H1 (cell line): Measurements from ENCODE around the gene TEAD2. TPM values are rescaled to one million over a fixed set of nuclear protein-coding genes. Genes with fewer than 3 reads are reported as not detected.

Experiments
- CTCF ChIA-PET: fragments of 300-600 bp; sonication (Branson Sonifier 250); formaldehyde crosslinking; loops from one replicate; lab custom pipeline; 2021; ENCODE audit not compliant: partially characterized antibody; lab: Charles Lee
- POLR2A ChIA-PET: fragments of 300-600 bp; sonication (Branson Sonifier 250); formaldehyde crosslinking; loops from one replicate; lab custom pipeline; 2021; ENCODE audit warnings: inconsistent platforms; ENCODE audit not compliant: partially characterized antibody; lab: Charles Lee
- DNase-seq, 2 experiments: peaks; one replicate each; pipeline versions ENCODE4 v3.0.0 to v3.0.0-alpha.2; 2010 to 2022; ENCODE audit warnings: low spot score in 2 of 2, low read depth in 1 of 2, mixed read lengths in 1 of 2
- FAIRE-seq: peaks from 2 replicates; lab custom pipeline; 2011; peaks lifted over from hg19 to GRCh38; lab: Jason Lieb, UNC
- H2AFZ ChIP-seq: 2 replicates; pipeline ENCODE4 v1.8.1; 2012; ENCODE audit warnings: low read length, inconsistent platforms
- H2AK5ac ChIP-seq: 2 replicates; pipeline ENCODE4 v1.6.1; 2013; ENCODE audit warnings: low read depth, low read length
- H2BK120ac ChIP-seq: replicated peaks from 2 replicates; pipeline ENCODE3; 2013; ENCODE audit warnings: low read depth, low read length, inconsistent platforms
- H2BK12ac ChIP-seq: 2 replicates; pipeline ENCODE4 v1.6.1; 2013; ENCODE audit warnings: low read depth, low read length
- H2BK15ac ChIP-seq: 2 replicates; pipeline ENCODE4 v1.6.1; 2013; ENCODE audit warnings: low read length
- H2BK20ac ChIP-seq: 2 replicates; pipeline ENCODE4 v1.6.1; 2013; ENCODE audit warnings: low read length
- H2BK5ac ChIP-seq: 2 replicates; pipeline ENCODE4 v1.6.1; 2013; ENCODE audit warnings: low read depth, low read length
- H3K14ac ChIP-seq: 2 replicates; pipeline ENCODE4 v1.6.1; 2013; ENCODE audit warnings: inconsistent platforms; ENCODE audit not compliant: insufficient read length
- H3K18ac ChIP-seq: 2 replicates; pipeline ENCODE4 v1.6.1; 2013; ENCODE audit warnings: low read length; ENCODE audit errors: extremely low read depth
- H3K23ac ChIP-seq: 2 replicates; pipeline ENCODE4 v1.6.1; 2013; ENCODE audit warnings: inconsistent platforms; ENCODE audit not compliant: insufficient read length
- H3K23me2 ChIP-seq: 2 replicates; pipeline ENCODE4 v1.6.1; 2013; ENCODE audit warnings: low read depth, low read length
- H3K27ac ChIP-seq: 2 replicates; pipeline ENCODE4 v1.6.1; 2011; ENCODE audit warnings: low read depth, low read length, inconsistent platforms
- H3K27me3 ChIP-seq, 4 experiments: replicated peaks in 1 of 4; 1 replicate in 1 of 4; 2 replicates in 3 of 4; pipeline versions ENCODE4 v1.6.1 to v1.8.1; 2011 to 2013; ENCODE audit warnings: low read length in 3 of 4, mild to moderate bottlenecking in 3 of 4, inconsistent platforms in 2 of 4, mixed read lengths in 2 of 4, moderate library complexity in 1 of 4; ENCODE audit not compliant: control insufficient read depth in 3 of 4, insufficient read depth in 3 of 4; ENCODE audit errors: extremely low read depth in 1 of 4
- H3K36me3 ChIP-seq, 4 experiments: 2 replicates each; pipeline versions ENCODE4 v1.6.1 to v1.8.1; 2011 to 2013; ENCODE audit warnings: mild to moderate bottlenecking in 4 of 4, low read length in 3 of 4, moderate library complexity in 2 of 4, control low read depth in 1 of 4, inconsistent platforms in 1 of 4; ENCODE audit not compliant: insufficient read depth in 4 of 4, control insufficient read depth in 2 of 4
- H3K4ac ChIP-seq: replicated peaks from 2 replicates; pipeline ENCODE3; 2013; ENCODE audit warnings: low read length, low read depth, mixed read lengths, inconsistent platforms; ENCODE audit not compliant: insufficient read length
- H3K4me1 ChIP-seq, 4 experiments: replicated peaks in 1 of 4; 1 replicate in 1 of 4; 2 replicates in 3 of 4; pipeline versions ENCODE4 v1.6.1 to v1.8.1; 2011 to 2013; ENCODE audit warnings: low read length in 3 of 4, inconsistent platforms in 2 of 4, mixed read lengths in 1 of 4; ENCODE audit not compliant: insufficient read depth in 4 of 4, control insufficient read depth in 3 of 4
- H3K4me2 ChIP-seq, 2 experiments: 2 replicates each; pipeline versions ENCODE4 v1.6.1 to v1.8.1; 2011 to 2013; ENCODE audit warnings: low read depth in 2 of 2, low read length in 2 of 2, control low read depth in 1 of 2, inconsistent platforms in 1 of 2, mild to moderate bottlenecking in 1 of 2; ENCODE audit not compliant: insufficient read depth in 1 of 2
- H3K4me3 ChIP-seq, 4 experiments: fragments of 200-600, 300-600 bp in 1 of 4; sonication (generic), shearing (Covaris generic), sonication (Bioruptor Twin) in 1 of 4; 2 replicates each; pipeline versions ENCODE4 v1.5.1 to v1.8.1; 2011 to 2016; ENCODE audit warnings: low read length in 4 of 4, low read depth in 3 of 4, control low read depth in 2 of 4, inconsistent platforms in 2 of 4, mild to moderate bottlenecking in 2 of 4, mixed read lengths in 1 of 4, moderate library complexity in 1 of 4; ENCODE audit not compliant: insufficient read depth in 2 of 4; ENCODE audit errors: extremely low read depth in 1 of 4
- H3K56ac ChIP-seq: replicated peaks from 2 replicates; pipeline ENCODE3; 2013; ENCODE audit warnings: low read depth, mild to moderate bottlenecking, mixed read lengths, low read length, inconsistent platforms; ENCODE audit not compliant: insufficient read length
- H3K79me1 ChIP-seq: 2 replicates; pipeline ENCODE4 v1.6.1; 2013; ENCODE audit warnings: low read depth, low read length, control low read depth
- H3K79me2 ChIP-seq, 2 experiments: 2 replicates each; pipeline versions ENCODE4 v1.6.1 to v1.8.1; 2012 to 2013; ENCODE audit warnings: low read length in 2 of 2, mild to moderate bottlenecking in 2 of 2, inconsistent platforms in 1 of 2; ENCODE audit not compliant: insufficient read depth in 2 of 2, control insufficient read depth in 1 of 2
- H3K9ac ChIP-seq, 4 experiments: replicated peaks in 1 of 4; 1 replicate in 1 of 4; 2 replicates in 3 of 4; pipeline versions ENCODE4 v1.6.1 to v1.8.1; 2011 to 2013; ENCODE audit warnings: low read depth in 3 of 4, low read length in 3 of 4, control low read depth in 2 of 4, mild to moderate bottlenecking in 2 of 4, moderate library complexity in 2 of 4, inconsistent platforms in 1 of 4; ENCODE audit errors: extremely low read depth in 1 of 4
- H3K9me3 ChIP-seq, 2 experiments: 2 replicates each; pipeline versions ENCODE4 v1.6.1 to v1.8.1; 2012 to 2013; ENCODE audit warnings: mild to moderate bottlenecking in 2 of 2, moderate library complexity in 2 of 2, control low read depth in 1 of 2, inconsistent platforms in 1 of 2, low read depth in 1 of 2, low read length in 1 of 2, mixed read lengths in 1 of 2; ENCODE audit not compliant: insufficient read depth in 2 of 2
- H4K20me1 ChIP-seq, 2 experiments: replicated peaks in 1 of 2; 2 replicates each; pipeline versions ENCODE3 to v1.8.1; 2011 to 2013; ENCODE audit warnings: inconsistent platforms in 2 of 2, low read length in 2 of 2, mild to moderate bottlenecking in 1 of 2; ENCODE audit not compliant: insufficient read depth in 2 of 2, control insufficient read depth in 1 of 2
- H4K5ac ChIP-seq: 2 replicates; pipeline ENCODE4 v1.6.1; 2013; ENCODE audit warnings: low read length, low read depth, mixed read lengths, inconsistent platforms; ENCODE audit not compliant: insufficient read length
- H4K8ac ChIP-seq: 2 replicates; pipeline ENCODE4 v1.8.0; 2013; ENCODE audit warnings: mild to moderate bottlenecking, moderate library complexity, low read length, inconsistent platforms; ENCODE audit not compliant: insufficient read depth; ENCODE audit errors: extremely low read depth
- H4K91ac ChIP-seq: replicated peaks from 2 replicates; pipeline ENCODE3; 2013; ENCODE audit warnings: low read length, mixed read lengths, inconsistent platforms; ENCODE audit not compliant: insufficient read length
- BACH1 ChIP-seq: IDR thresholded peaks from 2 replicates; pipeline ENCODE4 v1.6.1; 2012; ENCODE audit warnings: low read length, improper control_type of control experiment
- BCL11A ChIP-seq, 2 experiments: IDR thresholded peaks; one replicate each; pipeline ENCODE4 v1.6.1; 2011; ENCODE audit warnings: low read depth in 2 of 2, low read length in 2 of 2, mild to moderate bottlenecking in 2 of 2
- CBX5 ChIP-seq: fragments of 300-800, 300-1000 bp; sonication (generic); IDR thresholded peaks from 2 replicates; pipeline ENCODE4 v1.7.1; 2016; ENCODE audit warnings: antibody characterized with exemption, low read length, low read depth
- CREB1 ChIP-seq: IDR thresholded peaks from 2 replicates; pipeline ENCODE4 v1.6.1; 2012; ENCODE audit warnings: inconsistent platforms
- HDAC2 ChIP-seq, 2 experiments: fragments of 300-600 bp in 1 of 2; sonication (generic) in 1 of 2; IDR thresholded peaks; 2 replicates each; pipeline ENCODE4 v1.6.1; 2011 to 2012; ENCODE audit warnings: low read depth in 2 of 2, low read length in 2 of 2, mild to moderate bottlenecking in 2 of 2, moderate library complexity in 2 of 2, borderline replicate concordance in 1 of 2, inconsistent platforms in 1 of 2
- JUN ChIP-seq: IDR thresholded peaks from 2 replicates; pipeline ENCODE4 v1.6.1; 2011; ENCODE audit warnings: low read depth, mild to moderate bottlenecking, improper control_type of control experiment, low read length
- PHF8 ChIP-seq: fragments of 200-600 bp; sonication (generic); conservative IDR thresholded peaks from 2 replicates; pipeline ENCODE4 v1.7.1; 2012; ENCODE audit warnings: low read depth, mild to moderate bottlenecking, inconsistent platforms, low read length, moderate library complexity
- RBBP5 ChIP-seq: IDR thresholded peaks from 2 replicates; pipeline ENCODE4 v1.7.1; 2012; ENCODE audit warnings: low read depth, mild to moderate bottlenecking, inconsistent platforms, low read length, moderate library complexity, borderline replicate concordance
- SIX5 ChIP-seq: IDR thresholded peaks from 2 replicates; pipeline ENCODE4 v1.6.1; 2011; ENCODE audit warnings: mild to moderate bottlenecking, low read depth, low read length
- SUZ12 ChIP-seq: fragments of 200-600 bp; sonication (generic); IDR thresholded peaks from 2 replicates; pipeline ENCODE4 v1.6.1; 2012; ENCODE audit warnings: mild to moderate bottlenecking, inconsistent platforms, low read length, moderate library complexity, mixed read lengths
- TCF12 ChIP-seq: IDR thresholded peaks from 2 replicates; pipeline ENCODE4 v1.6.1; 2011; ENCODE audit warnings: low read depth, mild to moderate bottlenecking, low read length
- WGBS, 2 experiments: shearing (Covaris generic) in 1 of 2; methylation state at CpG; one replicate each; pipeline versions ENCODE4 v1.1.6 to v1.1.7; 2013 to 2015; ENCODE audit warnings: low lambda C conversion rate in 2 of 2, mixed read lengths in 2 of 2, inconsistent platforms in 1 of 2, low coverage in 1 of 2, missing lambda C conversion rate in 1 of 2; ENCODE audit not compliant: insufficient replicate concordance in 2 of 2, insufficient coverage in 1 of 2, insufficient read length in 1 of 2; ENCODE audit errors: extremely low coverage in 1 of 2, missing lambda C conversion rate in 1 of 2; 5-methylcytosine and 5-hydroxymethylcytosine counted together
- polyA plus RNA-seq, 7 experiments: library from polyadenylated mRNA; depleted of rRNA in 3 of 7; stranded (reverse) in 5 of 7; unstranded in 2 of 7; fragments of >200 nt in 5 of 7; fragments of 200-250 nt in 2 of 7; gene quantifications; 1 replicate in 5 of 7; 2 replicates in 1 of 7; 4 replicates in 1 of 7; pipeline versions ENCODE4 v1.2.1 to v1.2.3, GENCODE V29; 2011 to 2013; ENCODE audit warnings: missing spikeins in 2 of 7, mixed read lengths in 2 of 7
- total RNA-seq: library from RNA; stranded (reverse); fragmentation: NEBNext Ultra II Directional; extraction: Animal tissue kit (Norgen Biotek cat#: 25700); gene quantifications from 2 replicates; pipeline ENCODE4 v1.2.1, GENCODE V29; 2021
- TF ChIP-seq, protein P1 (sequence below): IDR thresholded peaks from 2 replicates; pipeline ENCODE4 v1.6.1; 2011; ENCODE audit warnings: low read length, improper control_type of control experiment

TEAD2 gene
- total and polyA plus RNA-seq, 2 of the 8 experiments (the other 6 are each of a cell fraction or from before 2014, with no cell fraction given) = 87.6 to 146 TPM

DNA sequence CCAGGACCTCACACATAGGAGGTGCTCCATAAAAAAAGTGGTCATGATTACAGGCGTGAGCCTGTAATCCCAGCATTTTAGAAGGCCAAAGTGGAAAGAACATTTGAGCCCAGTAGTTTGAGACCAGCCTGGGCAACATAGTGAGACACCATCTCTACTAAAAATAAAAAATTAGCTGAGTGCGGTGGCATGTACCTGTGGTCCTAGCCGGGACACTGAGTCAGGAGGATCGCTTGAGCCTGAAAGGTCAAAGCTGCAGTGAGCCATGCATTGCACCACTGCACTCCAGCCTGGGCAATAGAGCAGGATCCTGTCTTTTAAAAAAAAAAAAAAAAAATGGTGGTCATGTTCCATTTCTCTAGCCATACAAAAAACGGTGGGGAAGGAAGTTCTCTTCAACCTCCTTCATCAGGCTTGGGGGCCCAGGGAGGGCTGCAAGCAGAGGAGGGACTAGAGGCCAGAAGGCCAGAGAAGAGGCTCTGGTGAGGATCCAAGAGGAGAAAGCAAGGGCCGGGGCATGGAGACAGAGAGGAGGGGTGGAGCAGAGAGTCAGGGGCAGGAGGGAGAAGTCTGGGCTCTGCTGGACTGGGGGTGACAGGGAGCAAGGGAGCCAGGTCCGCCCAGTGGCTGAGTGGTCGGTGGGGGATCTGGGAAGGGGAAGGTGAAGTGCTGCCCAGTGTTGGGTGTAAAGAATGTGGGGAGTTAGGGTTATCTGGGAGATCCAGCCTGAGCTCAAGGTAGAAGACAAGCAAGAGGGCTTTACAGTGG, 34.7 kb upstream of the TEAD2 start:
- H3K23me2 ChIP-seq = no peaks in the 10 kb centered on the region
- no peaks in the 10 kb centered on the region for H3K79me2 ChIP-seq
- no peak overlapping the region for H3K14ac ChIP-seq
- no peak overlapping the region for H3K23ac ChIP-seq
- H3K56ac ChIP-seq = no peak overlapping the region
- H2BK5ac ChIP-seq = no peak overlapping the region
- H3K27ac ChIP-seq = no peak overlapping the region
- no peaks in the 10 kb centered on the region for H3K27me3 ChIP-seq
- H3K9me3 ChIP-seq = no peaks in the 10 kb centered on the region
- H2AFZ ChIP-seq = no peak overlapping the region
- peak overlapping the region; percentile 34; the same call in 1 of the 2 replicates for H2BK20ac ChIP-seq
- no peak overlapping the region for H2BK12ac ChIP-seq
- no peak overlapping the region for H3K4ac ChIP-seq
- no peak overlapping the region for H4K91ac ChIP-seq
- no peak overlapping the region for H4K5ac ChIP-seq
- no peak for DNase-seq
- no peak overlapping the region for H3K18ac ChIP-seq
- H3K4me1 ChIP-seq = peaks cover 0 to 16% (median 8%) of the 10 kb centered on the region in 4 experiments; a peak in 3 of 7 replicates
- H2BK120ac ChIP-seq = no peak overlapping the region
- H2AK5ac ChIP-seq = no peak overlapping the region
- H2BK15ac ChIP-seq = no peak overlapping the region
- H3K36me3 ChIP-seq = no peaks in the 10 kb centered on the region
- H3K4me3 ChIP-seq = no peak overlapping the region
- no peak overlapping the region for H3K4me2 ChIP-seq
- 82% methylated on average over 8 of the region's 8 CpGs; no CpG with 5 or more reads in 1 of the 2 experiments for WGBS, 2 experiments
- no peaks in the 10 kb centered on the region for H3K79me1 ChIP-seq
- CTCF ChIA-PET = interaction anchor here (0.9 to 10.4 kb wide), 5 partner anchors 18 to 43 kb away, joined by 3 to 291 read pairs (median 4); no protein-coding TSS in a partner anchor
- H4K20me1 ChIP-seq = no peaks in the 10 kb centered on the region
- no peak overlapping the region for H4K8ac ChIP-seq
- no peak overlapping the region for H3K9ac ChIP-seq
- POLR2A ChIA-PET = interaction anchor here (1.2 to 2.0 kb wide), 4 partner anchors 20 to 95 kb away, joined by 4 to 6 read pairs (median 4); partner anchors contain the start of gene PIH1D1
- FAIRE-seq = no peak
- no peak for TF ChIP-seq TCF12
- TF ChIP-seq SIX5 = no peak
- no peak for TF ChIP-seq CREB1
- no peak for TF ChIP-seq PHF8
- TF ChIP-seq, protein P1, sequence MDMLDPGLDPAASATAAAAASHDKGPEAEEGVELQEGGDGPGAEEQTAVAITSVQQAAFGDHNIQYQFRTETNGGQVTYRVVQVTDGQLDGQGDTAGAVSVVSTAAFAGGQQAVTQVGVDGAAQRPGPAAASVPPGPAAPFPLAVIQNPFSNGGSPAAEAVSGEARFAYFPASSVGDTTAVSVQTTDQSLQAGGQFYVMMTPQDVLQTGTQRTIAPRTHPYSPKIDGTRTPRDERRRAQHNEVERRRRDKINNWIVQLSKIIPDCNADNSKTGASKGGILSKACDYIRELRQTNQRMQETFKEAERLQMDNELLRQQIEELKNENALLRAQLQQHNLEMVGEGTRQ = no peak
- no peak for TF ChIP-seq CBX5
- TF ChIP-seq HDAC2 (IDR thresholded peaks at IDR 0.05; ENCODE audit: borderline replicate concordance in 1 of 2, low read depth in 2 of 2, low read length in 2 of 2) = no peak
- no peak for TF ChIP-seq JUN
- TF ChIP-seq SUZ12 = no peak
- TF ChIP-seq BACH1 = no peak
- TF ChIP-seq BCL11A (IDR thresholded peaks at IDR 0.05; ENCODE audit: low read depth in 2 of 2, low read length in 2 of 2) = no peak
- no peak for TF ChIP-seq RBBP5
